Neural progenitor cell (in vitro differentiated cells): ENCODE measurements around the gene ABRACL.

ENCODE experiments used
- EZH2 ChIP-seq: fragments of 200-600 bp; sonication (generic); IDR thresholded peaks from 2 replicates; pipeline ENCODE4 v1.6.1; 2017; ENCODE audit warnings: antibody characterized with exemption, mild to moderate bottlenecking, moderate library complexity
- EZH2phosphoT487 ChIP-seq: fragments of 200-600 bp; sonication (generic); IDR thresholded peaks from 2 replicates; pipeline ENCODE4 v1.6.1; 2017; ENCODE audit warnings: antibody characterized with exemption
- TF ChIP-seq, protein P1 (sequence below): fragments of 200-600 bp; sonication (generic); IDR thresholded peaks from 2 replicates; pipeline ENCODE4 v1.5.1; 2017; ENCODE audit warnings: antibody characterized with exemption, mild to moderate bottlenecking

- TF ChIP-seq EZH2 (no peak), EZH2phosphoT487 (no peak)
- TF ChIP-seq, protein P1, sequence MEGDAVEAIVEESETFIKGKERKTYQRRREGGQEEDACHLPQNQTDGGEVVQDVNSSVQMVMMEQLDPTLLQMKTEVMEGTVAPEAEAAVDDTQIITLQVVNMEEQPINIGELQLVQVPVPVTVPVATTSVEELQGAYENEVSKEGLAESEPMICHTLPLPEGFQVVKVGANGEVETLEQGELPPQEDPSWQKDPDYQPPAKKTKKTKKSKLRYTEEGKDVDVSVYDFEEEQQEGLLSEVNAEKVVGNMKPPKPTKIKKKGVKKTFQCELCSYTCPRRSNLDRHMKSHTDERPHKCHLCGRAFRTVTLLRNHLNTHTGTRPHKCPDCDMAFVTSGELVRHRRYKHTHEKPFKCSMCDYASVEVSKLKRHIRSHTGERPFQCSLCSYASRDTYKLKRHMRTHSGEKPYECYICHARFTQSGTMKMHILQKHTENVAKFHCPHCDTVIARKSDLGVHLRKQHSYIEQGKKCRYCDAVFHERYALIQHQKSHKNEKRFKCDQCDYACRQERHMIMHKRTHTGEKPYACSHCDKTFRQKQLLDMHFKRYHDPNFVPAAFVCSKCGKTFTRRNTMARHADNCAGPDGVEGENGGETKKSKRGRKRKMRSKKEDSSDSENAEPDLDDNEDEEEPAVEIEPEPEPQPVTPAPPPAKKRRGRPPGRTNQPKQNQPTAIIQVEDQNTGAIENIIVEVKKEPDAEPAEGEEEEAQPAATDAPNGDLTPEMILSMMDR: no peak
Observed at GRCh38 chr6:138991206-138991605, 37.3 kb upstream of the ABRACL start.
